ENCODE results near the gene HINT3.

DNA sequence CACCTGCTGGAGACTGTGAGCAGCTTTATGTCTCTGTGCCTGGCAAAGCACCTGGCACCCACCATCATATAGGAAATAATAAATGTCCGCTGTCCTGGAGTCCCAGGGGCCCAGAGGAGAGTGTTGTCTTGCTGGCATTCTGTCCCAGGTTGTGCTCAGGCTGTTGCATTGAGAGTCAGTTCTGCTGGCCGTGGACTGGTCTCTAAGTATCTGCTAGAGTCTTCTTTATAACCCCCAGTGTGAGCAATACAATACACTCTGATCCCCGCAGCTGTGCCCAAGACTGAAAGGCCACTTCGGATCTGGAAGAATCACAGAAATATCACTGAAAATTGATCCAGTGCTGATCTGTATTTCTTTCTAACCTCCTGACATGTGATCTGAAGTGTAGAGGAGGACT, 38.3 kb upstream of the HINT3 start:
- TF ChIP-seq, protein P1, sequence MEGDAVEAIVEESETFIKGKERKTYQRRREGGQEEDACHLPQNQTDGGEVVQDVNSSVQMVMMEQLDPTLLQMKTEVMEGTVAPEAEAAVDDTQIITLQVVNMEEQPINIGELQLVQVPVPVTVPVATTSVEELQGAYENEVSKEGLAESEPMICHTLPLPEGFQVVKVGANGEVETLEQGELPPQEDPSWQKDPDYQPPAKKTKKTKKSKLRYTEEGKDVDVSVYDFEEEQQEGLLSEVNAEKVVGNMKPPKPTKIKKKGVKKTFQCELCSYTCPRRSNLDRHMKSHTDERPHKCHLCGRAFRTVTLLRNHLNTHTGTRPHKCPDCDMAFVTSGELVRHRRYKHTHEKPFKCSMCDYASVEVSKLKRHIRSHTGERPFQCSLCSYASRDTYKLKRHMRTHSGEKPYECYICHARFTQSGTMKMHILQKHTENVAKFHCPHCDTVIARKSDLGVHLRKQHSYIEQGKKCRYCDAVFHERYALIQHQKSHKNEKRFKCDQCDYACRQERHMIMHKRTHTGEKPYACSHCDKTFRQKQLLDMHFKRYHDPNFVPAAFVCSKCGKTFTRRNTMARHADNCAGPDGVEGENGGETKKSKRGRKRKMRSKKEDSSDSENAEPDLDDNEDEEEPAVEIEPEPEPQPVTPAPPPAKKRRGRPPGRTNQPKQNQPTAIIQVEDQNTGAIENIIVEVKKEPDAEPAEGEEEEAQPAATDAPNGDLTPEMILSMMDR (conservative IDR thresholded peaks at IDR 0.05 in 1 of 2, IDR thresholded peaks at IDR 0.05 in 1 of 2; ENCODE audit: extremely low read depth in 1 of 2, insufficient read depth in 1 of 2, low read depth in 1 of 2, low read length in 2 of 2), result no peak
- TF ChIP-seq EZH2 (IDR thresholded peaks at IDR 0.05; ENCODE audit: borderline replicate concordance, low read length), result no peak

All from mammary epithelial cell (primary cell).